Mesodermal cell (in vitro differentiated cells): Measurements from ENCODE around the gene SYCN.

Source experiments
- H3K27ac ChIP-seq: 2 replicates; pipeline ENCODE4 v1.7.0; 2013; ENCODE audit warnings: mild to moderate bottlenecking, low read depth, low read length, moderate library complexity; ENCODE audit not compliant: severe bottlenecking
- H3K36me3 ChIP-seq: 2 replicates; pipeline ENCODE4 v1.7.1; 2013; ENCODE audit warnings: mild to moderate bottlenecking, low read length, moderate library complexity; ENCODE audit not compliant: control insufficient read depth, insufficient read depth
- H3K4me1 ChIP-seq: one replicate; pipeline ENCODE4 v1.7.1; 2013; ENCODE audit warnings: mild to moderate bottlenecking, low read length; ENCODE audit not compliant: insufficient read depth, control insufficient read depth, poor library complexity, severe bottlenecking
- H3K4me3 ChIP-seq: 2 replicates; pipeline ENCODE4 v1.7.0; 2013; ENCODE audit warnings: low read length, control low read depth, mild to moderate bottlenecking; ENCODE audit not compliant: insufficient read depth, poor library complexity, severe bottlenecking; ENCODE audit errors: extremely low read depth
- H3K9me3 ChIP-seq: 2 replicates; pipeline ENCODE4 v1.7.1; 2013; ENCODE audit warnings: mild to moderate bottlenecking, low read length, moderate library complexity; ENCODE audit not compliant: control insufficient read depth
- WGBS, 2 experiments: methylation state at CpG; one replicate each; pipeline ENCODE4 v1.1.5; 2013; ENCODE audit warnings: missing lambda C conversion rate in 2 of 2; ENCODE audit not compliant: insufficient coverage in 2 of 2; 5-methylcytosine and 5-hydroxymethylcytosine counted together

The SYCN gene

GRCh38 chr19:39178296-39179006 is 25.6 kb downstream of the SYCN start:
- H3K27ac ChIP-seq, result peak overlapping the region; percentile 5
- 96 to 97% methylated on average over 16 to 29 of the region's 30 CpGs for WGBS, 2 experiments
- H3K4me1 ChIP-seq, result no peaks in the 10 kb centered on the region
- peaks cover 63% of the 10 kb centered on the region for H3K36me3 ChIP-seq
- H3K4me3 ChIP-seq, result no peak overlapping the region
- no peaks in the 10 kb centered on the region for H3K9me3 ChIP-seq

GRCh38 chr19:39177736-39178135 is 26.3 kb downstream of the SYCN start:
- no peaks in the 10 kb centered on the region for H3K9me3 ChIP-seq
- 95 to 96% methylated on average over 4 to 8 of the region's 11 CpGs for WGBS, 2 experiments

GRCh38 chr19:39177110-39177699 is 26.9 kb downstream of the SYCN start:
- no peaks in the 10 kb centered on the region for H3K9me3 ChIP-seq
- peaks cover 70% of the 10 kb centered on the region for H3K36me3 ChIP-seq
- no peak overlapping the region for H3K4me3 ChIP-seq
- peaks cover 1% of the 10 kb centered on the region for H3K4me1 ChIP-seq
- no peak overlapping the region for H3K27ac ChIP-seq
- 92 to 94% methylated on average over 7 to 9 of the region's 10 CpGs for WGBS, 2 experiments

More at GRCh38 chr19:39177736-39178135, 26.3 kb downstream of the SYCN start:
- Histone ChIP-seq H3K4me1 (no peaks in the 10 kb centered on the region), H3K4me3 (no peak overlapping the region), H3K36me3 (peaks cover 70% of the 10 kb centered on the region), H3K27ac (no peak overlapping the region)

- peaks cover 74% of the 10 kb centered on the region for H3K36me3 ChIP-seq
- peaks cover 8% of the 10 kb centered on the region for H3K4me1 ChIP-seq
- H3K4me3 ChIP-seq, result no peak overlapping the region
- no peak overlapping the region for H3K27ac ChIP-seq
- WGBS, 2 experiments, result 88 to 97% methylated on average over 4 to 6 of the region's 7 CpGs
- no peaks in the 10 kb centered on the region for H3K9me3 ChIP-seq
Measured at GRCh38 chr19:39175564-39175963, 28.5 kb downstream of the SYCN start.

- H3K36me3 ChIP-seq, result peaks cover 75% of the 10 kb centered on the region
- WGBS, 2 experiments, result 93 to 97% methylated on average over 20 to 32 of the region's 43 CpGs
- H3K4me3 ChIP-seq, result no peak overlapping the region
- H3K4me1 ChIP-seq, result peaks cover 8% of the 10 kb centered on the region
- no peaks in the 10 kb centered on the region for H3K9me3 ChIP-seq
- H3K27ac ChIP-seq, result no peak overlapping the region
Measured at GRCh38 chr19:39174558-39175544, 29.2 kb downstream of the SYCN start.

- peaks cover 75% of the 10 kb centered on the region for H3K36me3 ChIP-seq
- H3K4me1 ChIP-seq, result peaks cover 8% of the 10 kb centered on the region
- no peak overlapping the region for H3K4me3 ChIP-seq
- H3K9me3 ChIP-seq, result no peaks in the 10 kb centered on the region
- H3K27ac ChIP-seq, result no peak overlapping the region
- 90 to 93% methylated on average over 14 to 15 of the region's 16 CpGs for WGBS, 2 experiments
Measured at GRCh38 chr19:39174142-39174541, 29.9 kb downstream of the SYCN start.

GRCh38 chr19:39173502-39173991 is 30.5 kb downstream of the SYCN start:
- Histone ChIP-seq H3K4me3 (no peak overlapping the region), H3K27ac (no peak overlapping the region), H3K9me3 (no peaks in the 10 kb centered on the region), H3K36me3 (peaks cover 76% of the 10 kb centered on the region), H3K4me1 (peaks cover 8% of the 10 kb centered on the region)
- 94 to 97% methylated on average over 18 to 22 of the region's 25 CpGs for WGBS, 2 experiments

- Histone ChIP-seq H3K9me3 (no peaks in the 10 kb centered on the region), H3K27ac (no peak overlapping the region), H3K36me3 (peaks cover 71% of the 10 kb centered on the region), H3K4me3 (no peak overlapping the region), H3K4me1 (peaks cover 8% of the 10 kb centered on the region)
- 96 to 97% methylated on average over 40 to 44 of the region's 45 CpGs for WGBS, 2 experiments
Measured at GRCh38 chr19:39172700-39173501, 31.2 kb downstream of the SYCN start.

GRCh38 chr19:39171479-39172465 is 32.3 kb downstream of the SYCN start:
- Histone ChIP-seq H3K4me3 (no peak overlapping the region), H3K9me3 (no peaks in the 10 kb centered on the region), H3K27ac (no peak overlapping the region), H3K4me1 (peaks cover 8% of the 10 kb centered on the region), H3K36me3 (peaks cover 61% of the 10 kb centered on the region)
- 88 to 93% methylated on average over 24 to 25 of the region's 27 CpGs for WGBS, 2 experiments
